22Rv1 (cell line): ENCODE results near the gene KRT20.

Experiments used
- H3K27ac ChIP-seq: fragments of 450-650 bp; 2 replicates; pipeline ENCODE4 v1.5.1; 2017
- ZFX ChIP-seq: fragments of 450-650 bp; IDR thresholded peaks from 2 replicates; pipeline ENCODE4 v1.6.1; 2017; ENCODE audit warnings: antibody characterized with exemption, borderline replicate concordance
- TF ChIP-seq, protein P1 (sequence below): fragments of 450-650 bp; IDR thresholded peaks from 2 replicates; pipeline ENCODE4 v1.5.1; 2017; ENCODE audit warnings: mild to moderate bottlenecking

KRT20 gene

DNA sequence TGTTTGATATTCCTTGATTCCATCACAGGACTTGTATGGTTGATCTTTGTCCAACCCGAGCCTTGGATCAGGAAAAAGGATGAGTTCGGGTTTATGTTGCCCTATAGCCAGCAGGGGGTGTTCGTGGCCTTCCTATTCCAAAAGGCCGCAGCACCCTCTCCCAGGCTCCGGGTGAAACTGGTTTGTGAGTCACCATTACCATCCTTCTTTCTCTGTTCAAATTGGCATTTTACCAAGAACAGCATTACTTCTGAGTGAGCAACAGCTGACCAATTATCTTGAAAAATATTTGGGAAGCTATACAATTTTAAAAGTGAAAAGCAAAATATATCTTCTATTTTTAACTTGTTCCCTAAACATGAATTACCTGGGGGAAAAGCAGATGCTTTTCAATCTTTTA is 24.3 kb upstream of the KRT20 start:
- H3K27ac ChIP-seq, result no peak overlapping the region
- TF ChIP-seq ZFX, result no peak
- TF ChIP-seq, protein P1, sequence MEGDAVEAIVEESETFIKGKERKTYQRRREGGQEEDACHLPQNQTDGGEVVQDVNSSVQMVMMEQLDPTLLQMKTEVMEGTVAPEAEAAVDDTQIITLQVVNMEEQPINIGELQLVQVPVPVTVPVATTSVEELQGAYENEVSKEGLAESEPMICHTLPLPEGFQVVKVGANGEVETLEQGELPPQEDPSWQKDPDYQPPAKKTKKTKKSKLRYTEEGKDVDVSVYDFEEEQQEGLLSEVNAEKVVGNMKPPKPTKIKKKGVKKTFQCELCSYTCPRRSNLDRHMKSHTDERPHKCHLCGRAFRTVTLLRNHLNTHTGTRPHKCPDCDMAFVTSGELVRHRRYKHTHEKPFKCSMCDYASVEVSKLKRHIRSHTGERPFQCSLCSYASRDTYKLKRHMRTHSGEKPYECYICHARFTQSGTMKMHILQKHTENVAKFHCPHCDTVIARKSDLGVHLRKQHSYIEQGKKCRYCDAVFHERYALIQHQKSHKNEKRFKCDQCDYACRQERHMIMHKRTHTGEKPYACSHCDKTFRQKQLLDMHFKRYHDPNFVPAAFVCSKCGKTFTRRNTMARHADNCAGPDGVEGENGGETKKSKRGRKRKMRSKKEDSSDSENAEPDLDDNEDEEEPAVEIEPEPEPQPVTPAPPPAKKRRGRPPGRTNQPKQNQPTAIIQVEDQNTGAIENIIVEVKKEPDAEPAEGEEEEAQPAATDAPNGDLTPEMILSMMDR, result peak; percentile 86

DNA sequence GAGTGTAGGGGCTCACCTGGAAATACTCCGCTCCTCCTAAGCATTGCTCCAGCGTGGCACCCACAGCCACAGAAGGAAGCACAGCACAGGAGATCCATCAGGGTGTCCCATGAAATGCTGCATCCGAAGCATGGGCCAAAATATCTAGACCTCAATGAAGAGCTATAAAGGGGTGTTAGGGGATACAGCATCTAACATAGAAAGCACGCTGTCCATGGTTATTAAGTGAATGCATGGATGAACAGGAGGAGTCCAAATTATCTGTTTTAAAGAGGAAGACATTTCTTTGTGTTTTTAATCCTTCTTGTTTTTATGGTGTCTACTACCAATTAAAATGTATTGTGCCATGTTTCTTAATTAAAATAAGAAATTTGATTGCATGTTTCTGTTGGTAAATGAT is 21.6 kb upstream of the KRT20 start:
- H3K27ac ChIP-seq, result no peak overlapping the region
- no peak for TF ChIP-seq ZFX
- TF ChIP-seq, protein P1, result no peak

DNA sequence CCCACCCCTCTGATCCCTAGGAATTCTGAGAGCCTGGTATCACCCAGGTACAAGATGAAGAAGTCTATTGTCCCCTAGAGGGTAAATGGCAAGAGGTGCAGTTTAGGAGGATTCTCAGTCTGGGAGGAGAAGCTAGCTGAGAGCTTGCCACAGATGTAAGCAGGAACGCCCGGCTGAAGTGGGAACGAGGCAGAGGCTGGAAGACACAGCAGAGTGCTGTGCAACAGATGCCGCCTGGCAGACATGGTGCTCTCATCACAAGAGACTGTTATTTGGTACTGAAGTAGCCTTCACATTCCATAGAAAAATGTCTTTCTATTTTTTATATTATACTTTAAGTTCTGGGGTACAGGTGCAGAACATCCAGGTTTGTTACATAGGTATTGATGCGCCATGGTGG is 20.3 kb upstream of the KRT20 start:
- H3K27ac ChIP-seq, result no peak overlapping the region

DNA sequence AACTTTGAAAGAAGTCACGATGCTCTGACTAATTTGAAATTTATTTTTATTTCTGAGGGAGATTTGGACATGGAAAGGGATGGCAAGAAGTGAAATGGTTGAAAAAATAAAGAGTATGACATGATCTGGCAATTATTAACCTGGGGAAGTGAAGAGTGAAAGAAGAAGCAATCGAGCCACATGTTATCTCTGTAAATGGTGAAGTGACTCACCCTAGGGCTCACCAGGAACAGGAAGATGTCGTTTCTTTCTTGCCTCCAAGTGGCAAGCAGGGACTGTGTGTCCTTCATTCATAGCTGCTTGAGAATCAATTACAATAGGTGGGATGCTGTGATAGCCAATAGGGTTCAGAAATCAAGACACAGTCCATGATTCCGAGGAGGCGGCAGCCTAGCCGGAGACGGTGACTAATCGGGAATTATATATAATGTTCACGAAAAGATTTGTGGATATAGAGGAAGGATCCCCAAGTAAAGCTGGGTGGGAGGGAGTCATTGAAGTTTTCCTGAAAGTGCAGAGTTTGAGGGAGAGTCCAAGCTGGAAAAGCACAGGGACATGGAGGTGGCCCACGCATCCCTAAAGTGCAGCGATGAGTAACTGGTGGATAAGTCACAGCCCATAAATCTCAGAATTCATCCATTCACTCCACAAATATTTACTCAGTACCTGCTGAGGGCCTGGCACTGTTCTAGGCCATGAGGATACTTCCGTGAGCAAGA is 18.2 kb upstream of the KRT20 start:
- H3K27ac ChIP-seq, result peak overlapping the region; percentile 65
- TF ChIP-seq ZFX, result no peak
- TF ChIP-seq, protein P1, result no peak

More for the DNA sequence above, 20.3 kb upstream of the KRT20 start:
- TF ChIP-seq, protein P1, result no peak
- no peak for TF ChIP-seq ZFX

DNA sequence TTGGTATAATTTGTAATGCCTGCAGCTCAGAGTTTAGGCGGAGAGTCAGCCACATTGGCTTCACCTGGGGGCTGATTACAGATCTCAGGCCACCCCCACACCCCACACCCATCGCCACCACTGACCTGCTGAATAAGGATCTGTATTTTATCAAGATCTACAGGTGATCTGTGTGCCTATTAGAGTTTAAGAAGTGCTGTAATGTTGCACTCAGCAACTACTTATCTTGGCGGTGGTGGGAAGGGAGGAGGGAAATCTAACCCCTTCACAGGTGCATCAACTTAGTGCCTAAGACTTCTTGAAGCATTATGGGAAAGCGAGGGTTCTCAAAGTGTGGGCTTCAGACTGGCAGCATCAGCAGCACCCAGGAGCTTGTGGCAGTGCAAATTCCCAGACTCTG is 17.5 kb upstream of the KRT20 start:
- H3K27ac ChIP-seq, result peak overlapping the region; percentile 65

DNA sequence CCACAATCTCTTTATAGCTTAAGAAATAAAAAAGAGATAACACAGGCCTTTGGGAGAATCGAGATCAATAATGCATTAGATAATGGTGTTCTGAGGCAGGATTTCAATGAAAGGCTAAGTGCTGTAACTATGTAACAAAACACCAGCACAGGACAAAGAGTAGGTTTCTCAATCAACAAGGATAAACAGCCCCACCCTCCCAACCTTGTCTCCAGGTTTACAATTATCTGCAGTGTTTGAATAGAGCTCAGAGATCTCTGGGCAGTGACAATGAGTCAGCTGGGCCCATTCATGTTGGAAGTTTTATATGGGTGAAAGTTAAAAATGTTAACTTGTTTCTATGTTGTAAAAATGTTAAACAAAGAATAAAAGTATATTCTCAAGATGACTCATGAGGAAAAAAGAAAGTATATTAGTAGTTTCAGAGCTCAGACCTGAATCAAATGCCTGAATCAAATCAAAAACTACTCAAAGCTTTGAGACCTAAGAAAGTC is 17.0 kb upstream of the KRT20 start:
- H3K27ac ChIP-seq, result peak overlapping the region; percentile 65
- no peak for TF ChIP-seq ZFX
- TF ChIP-seq, protein P1, result no peak

More for the DNA sequence above, 17.5 kb upstream of the KRT20 start:
- no peak for TF ChIP-seq ZFX
- TF ChIP-seq, protein P1, result no peak

DNA sequence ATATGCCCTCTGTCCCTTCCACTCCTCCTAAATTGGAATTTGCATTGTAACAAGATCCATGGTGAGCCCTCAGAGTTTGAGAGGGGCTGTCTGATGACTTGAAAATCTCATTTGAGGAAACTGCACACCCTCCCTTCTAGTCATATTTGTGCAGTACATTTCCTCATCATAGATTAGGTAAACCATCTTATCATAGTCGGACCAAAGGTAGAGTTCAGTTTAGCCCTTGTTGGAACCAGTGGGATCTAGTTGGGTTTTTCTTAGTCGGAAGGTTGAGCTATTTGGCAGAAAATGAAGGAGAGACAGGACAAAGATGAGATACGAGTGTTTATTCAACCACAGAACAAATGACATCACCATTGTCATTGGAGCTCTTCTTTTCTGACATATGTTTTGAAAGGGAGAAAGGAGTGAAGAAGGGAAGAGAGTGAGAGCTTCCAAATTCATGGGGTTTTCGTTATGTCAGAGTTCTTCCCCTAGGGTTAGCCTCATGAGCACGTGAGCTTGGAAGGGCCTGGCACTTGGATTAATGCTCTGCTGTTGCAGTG is 15.8 kb upstream of the KRT20 start:
- peak overlapping the region; percentile 65 for H3K27ac ChIP-seq
- TF ChIP-seq ZFX, result no peak
- TF ChIP-seq, protein P1, result no peak
